ENCODE data around the gene GABARAP.

The GABARAP gene

GRCh38 chr17:7236808-7237207 lies 5.4 kb downstream of the GABARAP start:
- 0 out of 2 replicates have a peak, but pooled peaks cover 3% of the 10 kb centered on the region for H3K36me3 ChIP-seq (ENCODE audit: low read length)

GRCh38 chr17:7235693-7236665 lies 6.3 kb downstream of the GABARAP start:
- no peak for TF ChIP-seq CTCF (IDR thresholded peaks at IDR 0.05; ENCODE audit: insufficient read depth, low read length, poor library complexity, severe bottlenecking)
- TF ChIP-seq EZH2phosphoT487 (conservative IDR thresholded peaks at IDR 0.05; ENCODE audit: low read length): no peak
- Histone ChIP-seq H3F3A (ENCODE audit: insufficient read depth) (peaks cover 38% of the 10 kb centered on the region), H3K4me2 (ENCODE audit: low read depth, low read length, poor library complexity, severe bottlenecking) (peak overlapping the region; percentile 71), H3K79me2 (ENCODE audit: insufficient read depth, low read length) (peaks cover 49% of the 10 kb centered on the region), H4K20me1 (ENCODE audit: low read depth, low read length) (peaks cover 6% of the 10 kb centered on the region; the same call in 1 of the 2 replicates), H3K9ac (ENCODE audit: low read length) (no peak overlapping the region), H3K27me3 (ENCODE audit: low read length) (no peaks in the 10 kb centered on the region), H2AFZ (ENCODE audit: low read depth, low read length, severe bottlenecking) (no peak overlapping the region), H3K9me2 (replicated peaks; ENCODE audit: insufficient read depth, low read length) (no peaks in the 10 kb centered on the region), H3K9me3 (ENCODE audit: insufficient read depth, low read length) (no peaks in the 10 kb centered on the region), H3K36me3 (ENCODE audit: low read length) (0 out of 2 replicates have a peak, but pooled peaks cover 3% of the 10 kb centered on the region), H3K4me3 (ENCODE audit: insufficient read depth, low read length, poor library complexity, severe bottlenecking) (no peak overlapping the region), H3K27ac (ENCODE audit: low read depth, low read length) (no peak overlapping the region)

More at GRCh38 chr17:7236808-7237207, 5.4 kb downstream of the GABARAP start:
- no peaks in the 10 kb centered on the region for H3K27me3 ChIP-seq (ENCODE audit: low read length)
- H4K20me1 ChIP-seq (ENCODE audit: low read depth, low read length): peaks cover 6% of the 10 kb centered on the region; the same call in 1 of the 2 replicates
- no peak overlapping the region for H3K4me3 ChIP-seq (ENCODE audit: insufficient read depth, low read length, poor library complexity, severe bottlenecking)
- H3K27ac ChIP-seq (ENCODE audit: low read depth, low read length): 0 out of 2 replicates have a peak overlapping the region, but pooled peaks have one; percentile 93
- H3K79me2 ChIP-seq (ENCODE audit: insufficient read depth, low read length): peaks cover 49% of the 10 kb centered on the region
- no peak overlapping the region for H3K9ac ChIP-seq (ENCODE audit: low read length)
- TF ChIP-seq EZH2phosphoT487 (conservative IDR thresholded peaks at IDR 0.05; ENCODE audit: low read length) (no peak), CTCF (IDR thresholded peaks at IDR 0.05; ENCODE audit: insufficient read depth, low read length, poor library complexity, severe bottlenecking) (no peak)
- peaks cover 47% of the 10 kb centered on the region for H3F3A ChIP-seq (ENCODE audit: insufficient read depth)
- H3K9me2 ChIP-seq (replicated peaks; ENCODE audit: insufficient read depth, low read length): no peaks in the 10 kb centered on the region
- no peaks in the 10 kb centered on the region for H3K9me3 ChIP-seq (ENCODE audit: insufficient read depth, low read length)
- H2AFZ ChIP-seq (ENCODE audit: low read depth, low read length, severe bottlenecking): no peak overlapping the region
- no peak overlapping the region for H3K4me2 ChIP-seq (ENCODE audit: low read depth, low read length, poor library complexity, severe bottlenecking)

- peak within 1 kb of the TSS; percentile 87 for H3K27ac ChIP-seq (ENCODE audit: low read depth, low read length)
- peak within 1 kb of the TSS; percentile 82 for H3K9ac ChIP-seq (ENCODE audit: low read length)
- peaks cover 6% of the 10 kb centered on the region; the same call in 1 of the 2 replicates for H4K20me1 ChIP-seq (ENCODE audit: low read depth, low read length)
- no peaks in the 10 kb centered on the region for H3K9me2 ChIP-seq (replicated peaks; ENCODE audit: insufficient read depth, low read length)
- H3K9me3 ChIP-seq (ENCODE audit: insufficient read depth, low read length): no peaks in the 10 kb centered on the region
- peak within 1 kb of the TSS; percentile 83 for H3K4me3 ChIP-seq (ENCODE audit: insufficient read depth, low read length, poor library complexity, severe bottlenecking)
- peaks cover 58% of the 10 kb centered on the region for H3K79me2 ChIP-seq (ENCODE audit: insufficient read depth, low read length)
- peaks cover 26% of the 10 kb centered on the region for H3F3A ChIP-seq (ENCODE audit: insufficient read depth)
- 0 out of 2 replicates have a peak, but pooled peaks cover 3% of the 10 kb centered on the region for H3K36me3 ChIP-seq (ENCODE audit: low read length)
- peak within 1 kb of the TSS; percentile 2 for H2AFZ ChIP-seq (ENCODE audit: low read depth, low read length, severe bottlenecking)
- no peaks in the 10 kb centered on the region for H3K27me3 ChIP-seq (ENCODE audit: low read length)
- peak within 1 kb of the TSS; percentile 71 for H3K4me2 ChIP-seq (ENCODE audit: low read depth, low read length, poor library complexity, severe bottlenecking)
- TF ChIP-seq EZH2phosphoT487 (conservative IDR thresholded peaks at IDR 0.05; ENCODE audit: low read length) (no peak), CTCF (IDR thresholded peaks at IDR 0.05; ENCODE audit: insufficient read depth, low read length, poor library complexity, severe bottlenecking) (no peak)
Observed at GRCh38 chr17:7234083-7234951, 7.9 kb downstream of the GABARAP start, which contains the start of gene DVL2. Gene DVL2 (minus strand): TSS chr17:7234517. CDS start chr17:7234262, 255 bp downstream.
